Measurements from ENCODE around the gene C2CD4D. TPM values are rescaled to one million over a fixed set of nuclear protein-coding genes. Genes with fewer than 3 reads are reported as not detected.

C2CD4D gene
- total RNA-seq, 1 donor = 0.21 TPM

DNA sequence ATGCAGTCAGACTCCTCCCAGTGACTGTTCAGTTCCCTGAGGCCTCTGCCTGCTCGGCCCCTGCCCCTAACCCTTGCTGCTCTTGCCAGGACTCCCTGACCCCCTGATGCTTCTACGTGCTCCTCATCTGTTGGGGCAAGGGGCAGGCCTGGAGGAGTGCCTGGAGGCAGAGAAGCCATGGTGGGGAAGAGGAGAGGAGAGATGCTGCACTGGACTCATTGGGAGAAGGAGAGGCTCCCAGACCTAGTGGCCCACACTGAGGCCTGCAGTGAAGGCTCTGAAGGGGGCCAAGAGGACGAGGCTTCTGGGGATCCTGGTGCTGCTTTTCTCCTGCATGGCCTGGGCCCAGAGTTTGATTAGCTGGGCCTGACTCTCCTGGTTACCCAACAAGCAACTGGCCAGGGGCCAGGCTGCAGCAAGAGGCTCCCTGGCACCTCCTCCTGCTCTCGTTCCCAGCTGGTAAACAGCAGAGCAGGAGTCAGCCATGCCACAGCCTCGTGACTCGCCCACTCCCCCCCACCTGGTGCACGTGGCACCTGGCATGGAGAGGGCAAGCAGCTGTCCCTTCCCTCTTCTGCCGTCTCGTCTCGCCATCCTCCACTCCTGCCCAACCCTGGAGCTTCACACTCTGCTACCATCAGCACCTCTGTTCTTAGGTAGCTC is 7.2 kb downstream of the C2CD4D start:
- peaks cover 88% of the 10 kb centered on the region for H3K4me1 ChIP-seq (ENCODE audit: insufficient read depth, low read length)
- H3K4me3 ChIP-seq (ENCODE audit: low read length) = no peak overlapping the region
- no peaks in the 10 kb centered on the region for H3K9me3 ChIP-seq (ENCODE audit: low read depth, low read length)
- H3K27me3 ChIP-seq (ENCODE audit: insufficient read depth, low read length) = peaks cover 4% of the 10 kb centered on the region

DNA sequence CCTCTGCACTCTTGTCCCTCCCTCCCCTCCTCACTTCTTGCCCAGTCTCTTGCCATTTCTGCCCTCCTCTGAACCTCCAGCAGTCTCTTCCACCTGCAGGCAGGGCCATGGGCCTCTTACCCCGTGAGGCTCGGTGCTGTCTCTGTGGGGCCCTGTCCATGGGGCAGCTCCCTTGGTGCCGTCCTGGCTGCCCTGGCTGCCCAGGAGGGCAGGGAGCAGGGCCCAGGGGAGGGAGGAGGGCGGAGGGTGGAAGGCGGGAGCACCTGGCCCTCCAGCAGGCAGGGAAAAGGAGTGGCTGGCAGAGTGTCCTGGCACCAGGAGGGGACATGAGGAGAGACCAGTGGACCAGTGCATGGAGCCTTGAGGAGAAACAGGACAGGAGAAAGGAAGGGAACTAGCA is 8.0 kb downstream of the C2CD4D start, which contains the start of gene RORC:
Gene RORC (minus strand): TSS at position 198 of the 400 bp plus-strand sequence. CDS start 38 bp downstream, at position 160.
- peaks cover 80% of the 10 kb centered on the region for H3K4me1 ChIP-seq (ENCODE audit: insufficient read depth, low read length)
- no peaks in the 10 kb centered on the region for H3K9me3 ChIP-seq (ENCODE audit: low read depth, low read length)
- no peak within 1 kb of the TSS for H3K4me3 ChIP-seq (ENCODE audit: low read length)
- H3K27me3 ChIP-seq (ENCODE audit: insufficient read depth, low read length) = no peaks in the 10 kb centered on the region

- peaks cover 78% of the 10 kb centered on the region for H3K4me1 ChIP-seq (ENCODE audit: insufficient read depth, low read length)
- no peaks in the 10 kb centered on the region for H3K27me3 ChIP-seq (ENCODE audit: insufficient read depth, low read length)
- H3K9me3 ChIP-seq (ENCODE audit: low read depth, low read length) = no peaks in the 10 kb centered on the region
- no peak overlapping the region for H3K4me3 ChIP-seq (ENCODE audit: low read length)
Measured at GRCh38 chr1:151831256-151831591, 8.4 kb downstream of the C2CD4D start.

GRCh38 chr1:151830055-151830454 is 9.6 kb downstream of the C2CD4D start:
- no peaks in the 10 kb centered on the region for H3K27me3 ChIP-seq (ENCODE audit: insufficient read depth, low read length)
- H3K4me1 ChIP-seq (ENCODE audit: insufficient read depth, low read length) = peaks cover 74% of the 10 kb centered on the region
- H3K4me3 ChIP-seq (ENCODE audit: low read length) = no peak overlapping the region
- H3K9me3 ChIP-seq (ENCODE audit: low read depth, low read length) = no peaks in the 10 kb centered on the region

GRCh38 chr1:151829352-151830046 is 10.1 kb downstream of the C2CD4D start:
- Histone ChIP-seq H3K9me3 (ENCODE audit: low read depth, low read length) (no peaks in the 10 kb centered on the region), H3K4me1 (ENCODE audit: insufficient read depth, low read length) (peaks cover 68% of the 10 kb centered on the region)

GRCh38 chr1:151828921-151829320 is 10.7 kb downstream of the C2CD4D start:
- Histone ChIP-seq H3K4me1 (ENCODE audit: insufficient read depth, low read length) (peaks cover 62% of the 10 kb centered on the region), H3K9me3 (ENCODE audit: low read depth, low read length) (no peaks in the 10 kb centered on the region), H3K4me3 (ENCODE audit: low read length) (no peak overlapping the region), H3K27me3 (ENCODE audit: insufficient read depth, low read length) (no peaks in the 10 kb centered on the region)

More at GRCh38 chr1:151829352-151830046, 10.1 kb downstream of the C2CD4D start:
- Histone ChIP-seq H3K4me3 (ENCODE audit: low read length) (no peak overlapping the region), H3K27me3 (ENCODE audit: insufficient read depth, low read length) (no peaks in the 10 kb centered on the region)

- peaks cover 52% of the 10 kb centered on the region for H3K4me1 ChIP-seq (ENCODE audit: insufficient read depth, low read length)
- H3K27me3 ChIP-seq (ENCODE audit: insufficient read depth, low read length) = no peaks in the 10 kb centered on the region
- no peak overlapping the region for H3K4me3 ChIP-seq (ENCODE audit: low read length)
- H3K9me3 ChIP-seq (ENCODE audit: low read depth, low read length) = no peaks in the 10 kb centered on the region
Measured at GRCh38 chr1:151827853-151828252, 11.8 kb downstream of the C2CD4D start.

GRCh38 chr1:151825751-151826660 is 13.6 kb downstream of the C2CD4D start:
- Histone ChIP-seq H3K4me1 (ENCODE audit: insufficient read depth, low read length) (peaks cover 36% of the 10 kb centered on the region), H3K9me3 (ENCODE audit: low read depth, low read length) (no peaks in the 10 kb centered on the region), H3K27me3 (ENCODE audit: insufficient read depth, low read length) (no peaks in the 10 kb centered on the region), H3K4me3 (ENCODE audit: low read length) (no peak overlapping the region)

DNA sequence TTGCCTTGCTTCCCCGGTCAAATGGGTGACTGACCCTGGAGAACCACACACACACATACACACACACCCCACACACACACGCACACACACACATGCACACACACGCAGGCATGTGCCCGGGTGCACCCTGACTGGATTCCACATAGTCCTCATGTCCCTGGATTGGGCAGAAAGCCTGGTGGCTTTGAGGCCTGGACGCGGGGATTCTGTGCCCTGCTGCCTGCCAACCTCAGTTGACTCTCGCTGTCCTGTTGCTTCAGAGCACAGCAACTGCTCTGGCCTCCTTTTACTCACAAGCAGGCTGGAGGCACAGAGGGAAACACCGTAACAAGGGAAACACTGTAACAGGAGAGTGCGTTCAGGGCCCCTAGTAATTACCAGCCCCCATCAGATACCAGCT is 14.4 kb downstream of the C2CD4D start:
- Histone ChIP-seq H3K4me3 (ENCODE audit: low read length) (no peak overlapping the region), H3K9me3 (ENCODE audit: low read depth, low read length) (no peaks in the 10 kb centered on the region), H3K4me1 (ENCODE audit: insufficient read depth, low read length) (peaks cover 28% of the 10 kb centered on the region), H3K27me3 (ENCODE audit: insufficient read depth, low read length) (no peaks in the 10 kb centered on the region)

- no peaks in the 10 kb centered on the region for H3K27me3 ChIP-seq (ENCODE audit: insufficient read depth, low read length)
- H3K9me3 ChIP-seq (ENCODE audit: low read depth, low read length) = no peaks in the 10 kb centered on the region
- H3K4me3 ChIP-seq (ENCODE audit: low read length) = no peak overlapping the region
- peaks cover 8% of the 10 kb centered on the region for H3K4me1 ChIP-seq (ENCODE audit: insufficient read depth, low read length)
Measured at GRCh38 chr1:151823175-151823574, 16.4 kb downstream of the C2CD4D start.

- Histone ChIP-seq H3K4me1 (ENCODE audit: insufficient read depth, low read length) (peaks cover 6% of the 10 kb centered on the region), H3K9me3 (ENCODE audit: low read depth, low read length) (no peaks in the 10 kb centered on the region), H3K27me3 (ENCODE audit: insufficient read depth, low read length) (no peaks in the 10 kb centered on the region), H3K4me3 (ENCODE audit: low read length) (no peak overlapping the region)
Measured at GRCh38 chr1:151822404-151822803, 17.2 kb downstream of the C2CD4D start.

DNA sequence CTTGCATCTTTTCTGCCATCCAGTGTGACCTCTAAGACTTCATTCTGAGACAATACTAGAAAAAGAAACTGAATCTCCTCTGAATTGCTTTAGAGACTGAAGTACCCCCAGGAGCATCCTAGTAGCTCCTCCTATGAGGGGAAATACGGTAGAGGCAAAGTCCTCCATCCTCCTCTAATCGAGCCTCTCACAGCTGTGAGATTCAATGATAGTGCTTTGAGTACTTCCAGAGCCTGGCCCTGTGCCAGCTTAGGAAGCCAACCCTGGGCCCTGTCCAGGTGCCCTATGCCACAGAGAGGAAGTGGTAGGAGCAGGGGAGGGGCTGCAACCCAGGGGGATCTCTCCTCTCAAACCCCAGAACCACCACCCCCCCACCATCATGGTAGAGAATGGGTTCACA is 18.7 kb downstream of the C2CD4D start:
- peaks cover 15% of the 10 kb centered on the region for H3K4me1 ChIP-seq (ENCODE audit: insufficient read depth, low read length)
- H3K9me3 ChIP-seq (ENCODE audit: low read depth, low read length) = no peaks in the 10 kb centered on the region
- H3K4me3 ChIP-seq (ENCODE audit: low read length) = no peak overlapping the region
- no peaks in the 10 kb centered on the region for H3K27me3 ChIP-seq (ENCODE audit: insufficient read depth, low read length)

- no peak overlapping the region for H3K4me3 ChIP-seq (ENCODE audit: low read length)
- no peaks in the 10 kb centered on the region for H3K27me3 ChIP-seq (ENCODE audit: insufficient read depth, low read length)
- H3K4me1 ChIP-seq (ENCODE audit: insufficient read depth, low read length) = peaks cover 20% of the 10 kb centered on the region
- no peaks in the 10 kb centered on the region for H3K9me3 ChIP-seq (ENCODE audit: low read depth, low read length)
Measured at GRCh38 chr1:151819976-151820623, 19.5 kb downstream of the C2CD4D start.

- Histone ChIP-seq H3K4me1 (ENCODE audit: insufficient read depth, low read length) (peaks cover 24% of the 10 kb centered on the region), H3K9me3 (ENCODE audit: low read depth, low read length) (no peaks in the 10 kb centered on the region), H3K4me3 (ENCODE audit: low read length) (no peak overlapping the region), H3K27me3 (ENCODE audit: insufficient read depth, low read length) (no peaks in the 10 kb centered on the region)
Measured at GRCh38 chr1:151819227-151819835, 20.3 kb downstream of the C2CD4D start.
